K562 (cell line): ENCODE results near the gene PGPEP1. TPM values are rescaled to one million over a fixed set of nuclear protein-coding genes. Genes with fewer than 3 reads are reported as not detected.

Source experiments
- CREM ChIP-seq: IDR thresholded peaks from 2 replicates; pipeline ENCODE4 v1.6.1; 2014; ENCODE audit warnings: antibody characterized with exemption, low read depth
- DDX20 ChIP-seq: fragments of 450-650 bp; IDR thresholded peaks from 2 replicates; pipeline ENCODE4 v1.6.1; 2016; ENCODE audit warnings: missing genetic modification characterization, low read depth, mild to moderate bottlenecking, missing compliant biosample characterization, moderate library complexity
- GTF3C2 ChIP-seq: IDR thresholded peaks from 3 replicates; pipeline ENCODE4 v1.6.1; 2011; ENCODE audit warnings: borderline replicate concordance, mild to moderate bottlenecking, moderate library complexity; ENCODE audit not compliant: insufficient read length; ENCODE audit errors: extremely low read depth
- HSF4 ChIP-seq: fragments of 250-450 bp; sonication (Bioruptor Pico); IDR thresholded peaks from 2 replicates; pipeline ENCODE4 v2.1.2; 2022; ENCODE audit warnings: mild to moderate bottlenecking, moderate library complexity, borderline replicate concordance
- MCM2 ChIP-seq: fragments of 450-650 bp; IDR thresholded peaks from 2 replicates; pipeline ENCODE4 v1.6.1; 2017; ENCODE audit warnings: low read depth, mild to moderate bottlenecking
- MNT ChIP-seq, 2 experiments: fragments of 450-650 bp; conservative IDR thresholded peaks; 2 replicates each; pipeline ENCODE4 v1.6.1; 2017; ENCODE audit warnings: mild to moderate bottlenecking in 2 of 2, moderate library complexity in 2 of 2
- PHF20 ChIP-seq: fragments of 450-650 bp; IDR thresholded peaks from 2 replicates; pipeline ENCODE4 v1.6.1; 2018; ENCODE audit not compliant: partially characterized antibody
- PTRF ChIP-seq: fragments of 450-650 bp; IDR thresholded peaks from 2 replicates; pipeline ENCODE4 v1.6.1; 2016; ENCODE audit warnings: mild to moderate bottlenecking, missing genetic modification characterization, missing compliant biosample characterization
- SMAD4 ChIP-seq: fragments of 250-450 bp; sonication (Bioruptor Pico); conservative IDR thresholded peaks from 2 replicates; pipeline ENCODE4 v1.8.0; 2021; ENCODE audit warnings: inconsistent platforms, mild to moderate bottlenecking, moderate library complexity
- TAL1 ChIP-seq: fragments of 450-650 bp; IDR thresholded peaks from 2 replicates; pipeline ENCODE4 v1.6.1; 2016; ENCODE audit warnings: mild to moderate bottlenecking
- USF2 ChIP-seq: sonication (generic); formaldehyde crosslinking; IDR thresholded peaks from 2 replicates; pipeline ENCODE4 v1.5.0; 2020; ENCODE audit warnings: missing genetic modification reagents
- ZEB2 ChIP-seq: fragments of 450-650 bp; IDR thresholded peaks from 2 replicates; pipeline ENCODE4 v1.6.1; 2016
- ZNF12 ChIP-seq: sonication (generic); formaldehyde crosslinking; IDR thresholded peaks from 2 replicates; pipeline ENCODE4 v1.4.0; 2020; ENCODE audit warnings: mild to moderate bottlenecking, missing genetic modification reagents
- ZNF134 ChIP-seq: fragments of 250-450 bp; sonication (Bioruptor Pico); conservative IDR thresholded peaks from 2 replicates; pipeline ENCODE4 v1.4.0; 2020
- ZNF431 ChIP-seq: sonication (generic); formaldehyde crosslinking; IDR thresholded peaks from 2 replicates; pipeline ENCODE4 v1.8.0; 2022; ENCODE audit warnings: mild to moderate bottlenecking, missing genetic modification reagents
- polyA plus RNA-seq, 8 experiments: library from polyadenylated mRNA; depleted of rRNA in 4 of 8; stranded (reverse) in 5 of 8; unstranded in 3 of 8; fragments of >200 nt; fragmentation: Nextera tagmentation in 2 of 8; fragmentation: Illumina TruSeq in 1 of 8; extraction: Ambion mirVana in 2 of 8; extraction: Trizol in 1 of 8; gene quantifications; 2 replicates each; pipeline versions ENCODE4 v1.2.1 to v1.2.3, GENCODE V29; 2011 to 2014; ENCODE audit warnings: inconsistent platforms in 1 of 8, missing spikeins in 1 of 8
- total RNA-seq, 7 experiments: library from RNA; depleted of rRNA in 6 of 7; stranded (reverse); fragments of >200 nt in 6 of 7; fragmentation: Illumina TruSeq in 2 of 7; extraction: Trizol in 2 of 7; gene quantifications; 2 replicates each; pipeline versions ENCODE4 v1.2.1 to v1.2.3, GENCODE V29; 2011 to 2021; ENCODE audit warnings: low replicate concordance in 1 of 7
- TF ChIP-seq, protein P1 (sequence below), 2 experiments: IDR thresholded peaks; 2 replicates each; pipeline ENCODE4 v1.6.1; 2011; ENCODE audit warnings: borderline replicate concordance in 1 of 2, control low read depth in 1 of 2, low read depth in 1 of 2, low read length in 1 of 2, mild to moderate bottlenecking in 1 of 2, mixed read lengths in 1 of 2, moderate library complexity in 1 of 2; ENCODE audit not compliant: insufficient read depth in 1 of 2, insufficient read length in 1 of 2, poor library complexity in 1 of 2, severe bottlenecking in 1 of 2; ENCODE audit errors: extremely low read depth in 1 of 2
- TF ChIP-seq, protein P2 (sequence below), 2 experiments: fragments of 450-650 bp in 1 of 2; sonication (generic) in 1 of 2; formaldehyde crosslinking in 1 of 2; IDR thresholded peaks in 1 of 2; conservative IDR thresholded peaks in 1 of 2; 2 replicates each; pipeline versions ENCODE4 v1.6.1 to v1.8.1; 2016 to 2023; ENCODE audit warnings: mild to moderate bottlenecking in 2 of 2, moderate library complexity in 2 of 2, inconsistent platforms in 1 of 2, missing genetic modification reagents in 1 of 2
- TF ChIP-seq, protein P3 (sequence below): sonication (generic); formaldehyde crosslinking; IDR thresholded peaks from 2 replicates; pipeline ENCODE4 v1.8.1; 2022; ENCODE audit warnings: missing genetic modification reagents

The PGPEP1 gene
- total and polyA plus RNA-seq, 9 of the 15 experiments (the other 6 are each of a cell fraction or from before 2014, with no cell fraction given), result 10.0 to 69.6 (median 33.5) TPM

DNA sequence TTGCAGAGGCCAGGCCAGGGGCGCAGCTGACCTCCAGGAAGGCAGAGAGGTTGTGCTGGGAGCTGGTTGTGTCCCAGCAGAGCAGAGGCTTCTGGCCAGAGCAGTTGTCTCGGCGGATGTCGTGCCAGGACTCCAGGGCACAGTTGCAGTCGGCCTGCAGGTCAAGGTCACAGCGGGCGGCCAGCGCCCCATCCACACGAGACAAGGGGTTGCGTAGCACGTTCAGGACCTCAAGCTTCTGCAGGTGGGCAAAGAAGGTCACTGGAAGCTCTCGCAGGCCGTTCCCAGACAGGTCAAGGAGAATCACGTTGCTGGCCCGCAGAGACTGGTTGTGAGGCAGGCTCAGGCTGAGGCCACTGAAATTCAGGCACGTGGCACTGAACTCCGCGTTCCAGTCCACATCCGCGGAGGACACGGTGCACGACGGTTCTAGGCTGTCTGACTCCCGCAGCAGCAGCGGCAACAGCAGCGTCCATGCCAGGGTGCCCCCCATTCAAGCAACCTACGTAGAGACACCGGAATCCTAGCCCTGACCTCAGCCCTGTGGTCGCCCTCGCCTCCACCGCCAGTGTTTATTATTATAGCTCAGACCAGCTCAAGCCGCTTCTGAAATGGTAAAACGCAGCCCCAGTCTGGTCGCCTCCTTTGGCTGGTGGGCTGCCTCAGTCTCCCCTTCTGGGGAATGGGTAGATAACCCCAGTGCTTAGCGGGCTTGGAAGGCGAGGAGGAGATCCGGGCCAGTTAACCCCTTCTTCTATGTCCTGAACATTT, 56.3 kb downstream of the PGPEP1 start (continued):
- TF ChIP-seq ZNF134 (no peak), ZEB2 (no peak), SMAD4 (0 out of 2 replicates have a peak, but pooled peaks have one; percentile 5), DDX20 (tag) (no peak), TAL1 (no peak), HSF4 (CRISPR knock-in tag) (no peak), MNT (conservative IDR thresholded peaks at IDR 0.05) (0 out of 4 replicates have a peak, but pooled peaks of 1 of the 2 experiments have one; percentile 29), PHF20 (no peak), USF2 (CRISPR knock-in tag) (no peak), PTRF (tag) (no peak), MCM2 (no peak), GTF3C2 (no peak), CREM (no peak), ZNF431 (CRISPR knock-in tag) (no peak), ZNF12 (CRISPR knock-in tag) (no peak)
- TF ChIP-seq, protein P1, sequence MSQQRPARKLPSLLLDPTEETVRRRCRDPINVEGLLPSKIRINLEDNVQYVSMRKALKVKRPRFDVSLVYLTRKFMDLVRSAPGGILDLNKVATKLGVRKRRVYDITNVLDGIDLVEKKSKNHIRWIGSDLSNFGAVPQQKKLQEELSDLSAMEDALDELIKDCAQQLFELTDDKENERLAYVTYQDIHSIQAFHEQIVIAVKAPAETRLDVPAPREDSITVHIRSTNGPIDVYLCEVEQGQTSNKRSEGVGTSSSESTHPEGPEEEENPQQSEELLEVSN (IDR thresholded peaks at IDR 0.05; ENCODE audit: borderline replicate concordance in 1 of 2, extremely low read depth in 1 of 2, insufficient read depth in 1 of 2, insufficient read length in 1 of 2, low read depth in 1 of 2, low read length in 1 of 2, poor library complexity in 1 of 2, severe bottlenecking in 1 of 2), result no peak
- TF ChIP-seq, protein P2, sequence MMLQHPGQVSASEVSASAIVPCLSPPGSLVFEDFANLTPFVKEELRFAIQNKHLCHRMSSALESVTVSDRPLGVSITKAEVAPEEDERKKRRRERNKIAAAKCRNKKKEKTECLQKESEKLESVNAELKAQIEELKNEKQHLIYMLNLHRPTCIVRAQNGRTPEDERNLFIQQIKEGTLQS (IDR thresholded peaks at IDR 0.05), result no peak
- TF ChIP-seq, protein P2 (CRISPR knock-in tag; conservative IDR thresholded peaks at IDR 0.05), result no peak
- TF ChIP-seq, protein P3, sequence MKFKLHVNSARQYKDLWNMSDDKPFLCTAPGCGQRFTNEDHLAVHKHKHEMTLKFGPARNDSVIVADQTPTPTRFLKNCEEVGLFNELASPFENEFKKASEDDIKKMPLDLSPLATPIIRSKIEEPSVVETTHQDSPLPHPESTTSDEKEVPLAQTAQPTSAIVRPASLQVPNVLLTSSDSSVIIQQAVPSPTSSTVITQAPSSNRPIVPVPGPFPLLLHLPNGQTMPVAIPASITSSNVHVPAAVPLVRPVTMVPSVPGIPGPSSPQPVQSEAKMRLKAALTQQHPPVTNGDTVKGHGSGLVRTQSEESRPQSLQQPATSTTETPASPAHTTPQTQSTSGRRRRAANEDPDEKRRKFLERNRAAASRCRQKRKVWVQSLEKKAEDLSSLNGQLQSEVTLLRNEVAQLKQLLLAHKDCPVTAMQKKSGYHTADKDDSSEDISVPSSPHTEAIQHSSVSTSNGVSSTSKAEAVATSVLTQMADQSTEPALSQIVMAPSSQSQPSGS (CRISPR knock-in tag), result no peak
